ENCODE data around the gene CHST11. TPM values are rescaled to one million over a fixed set of nuclear protein-coding genes. Genes with fewer than 3 reads are reported as not detected.
"Not testable (repeated sequence)": the region's sequence is repeated elsewhere in the genome, so short reads cannot be mapped to it uniquely, and the experiment has no call there.

CHST11 gene
- total and polyA plus RNA-seq, 2 donors from 2014 or later: 2.0 to 23.3 TPM

DNA sequence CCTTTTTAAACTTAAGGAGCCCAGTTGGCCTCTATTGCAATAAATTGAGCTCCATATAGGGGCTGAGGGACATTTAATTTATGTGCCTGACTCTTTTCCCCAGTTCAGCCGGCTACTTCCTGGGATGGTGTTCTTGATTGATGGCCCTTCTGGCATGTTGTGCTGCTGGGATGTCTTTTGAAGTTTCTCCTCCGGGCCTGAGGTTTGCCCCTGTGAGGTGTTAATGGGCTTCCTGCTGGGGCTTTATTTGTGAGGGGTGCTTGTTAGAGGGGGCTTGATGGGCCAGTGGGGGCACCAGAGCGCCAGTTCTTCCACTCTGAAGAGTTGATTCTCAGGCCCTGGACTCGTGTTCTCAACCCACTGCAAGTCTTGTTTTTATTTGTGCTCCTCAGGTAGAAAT is 69.6 kb downstream of the CHST11 start:
- DNase-seq: peak in 4 of 5 donors; percentile 59 to 82 (median 76)
- Histone ChIP-seq H3K27ac (ENCODE audit: low read depth in 2 of 2, low read length in 2 of 2) (no peak overlapping the region), H3K27me3 (ENCODE audit: control insufficient read depth, insufficient read depth, low read length) (no peaks in the 10 kb centered on the region), H3K4me3 (ENCODE audit: low read length in 3 of 3) (no peak overlapping the region), H3K4me1 (ENCODE audit: control insufficient read depth in 2 of 3, insufficient read depth in 2 of 3, low read depth in 1 of 3, low read length in 3 of 3) (peaks cover 0 to 4% (median 3%) of the 10 kb centered on the region in 3 donors), H3K9me3 (ENCODE audit: control insufficient read depth in 2 of 3, insufficient read depth in 1 of 3, low read length in 3 of 3) (no peaks in the 10 kb centered on the region), H3K36me3 (ENCODE audit: control insufficient read depth in 2 of 3, insufficient read depth in 3 of 3, low read length in 3 of 3) (no peaks in the 10 kb centered on the region), H3K9ac (ENCODE audit: low read length in 3 of 3) (no peak overlapping the region)
- TF ChIP-seq, protein P1, sequence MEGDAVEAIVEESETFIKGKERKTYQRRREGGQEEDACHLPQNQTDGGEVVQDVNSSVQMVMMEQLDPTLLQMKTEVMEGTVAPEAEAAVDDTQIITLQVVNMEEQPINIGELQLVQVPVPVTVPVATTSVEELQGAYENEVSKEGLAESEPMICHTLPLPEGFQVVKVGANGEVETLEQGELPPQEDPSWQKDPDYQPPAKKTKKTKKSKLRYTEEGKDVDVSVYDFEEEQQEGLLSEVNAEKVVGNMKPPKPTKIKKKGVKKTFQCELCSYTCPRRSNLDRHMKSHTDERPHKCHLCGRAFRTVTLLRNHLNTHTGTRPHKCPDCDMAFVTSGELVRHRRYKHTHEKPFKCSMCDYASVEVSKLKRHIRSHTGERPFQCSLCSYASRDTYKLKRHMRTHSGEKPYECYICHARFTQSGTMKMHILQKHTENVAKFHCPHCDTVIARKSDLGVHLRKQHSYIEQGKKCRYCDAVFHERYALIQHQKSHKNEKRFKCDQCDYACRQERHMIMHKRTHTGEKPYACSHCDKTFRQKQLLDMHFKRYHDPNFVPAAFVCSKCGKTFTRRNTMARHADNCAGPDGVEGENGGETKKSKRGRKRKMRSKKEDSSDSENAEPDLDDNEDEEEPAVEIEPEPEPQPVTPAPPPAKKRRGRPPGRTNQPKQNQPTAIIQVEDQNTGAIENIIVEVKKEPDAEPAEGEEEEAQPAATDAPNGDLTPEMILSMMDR (IDR thresholded peaks at IDR 0.05; ENCODE audit: borderline replicate concordance, extremely low read depth, insufficient read depth): no peak
- FAIRE-seq: no peak
- intact Hi-C loops (cut with DNase I): no loop called here

DNA sequence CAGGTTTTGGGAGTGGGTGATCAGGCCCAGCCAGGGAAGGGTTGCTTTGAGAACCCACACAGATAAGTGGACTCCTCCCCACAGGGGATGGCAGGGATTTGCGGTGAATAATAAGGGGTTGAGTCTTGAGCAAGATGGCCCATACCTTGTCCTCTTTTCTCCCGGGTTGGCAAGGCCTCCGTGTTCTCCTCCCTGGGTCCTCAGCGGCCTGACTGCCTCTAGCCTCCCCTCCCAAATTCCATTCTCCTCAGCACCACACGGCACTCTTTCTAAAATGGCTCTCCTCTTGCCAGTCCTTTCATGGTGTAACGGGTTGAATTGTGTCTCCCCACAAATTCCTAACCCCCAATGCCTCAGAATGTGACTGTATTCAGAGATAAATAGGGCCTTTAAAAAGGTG is 70.0 kb downstream of the CHST11 start:
- Histone ChIP-seq H3K27me3 (ENCODE audit: control insufficient read depth, insufficient read depth, low read length) (no peaks in the 10 kb centered on the region), H3K27ac (ENCODE audit: low read depth in 2 of 2, low read length in 2 of 2) (no peak overlapping the region), H3K9me3 (ENCODE audit: control insufficient read depth in 2 of 3, insufficient read depth in 1 of 3, low read length in 3 of 3) (no peaks in the 10 kb centered on the region), H3K36me3 (ENCODE audit: control insufficient read depth in 2 of 3, insufficient read depth in 3 of 3, low read length in 3 of 3) (no peaks in the 10 kb centered on the region), H3K4me1 (ENCODE audit: control insufficient read depth in 2 of 3, insufficient read depth in 2 of 3, low read depth in 1 of 3, low read length in 3 of 3) (peaks cover 0 to 4% (median 3%) of the 10 kb centered on the region in 3 donors), H3K9ac (ENCODE audit: low read length in 3 of 3) (no peak overlapping the region), H3K4me3 (ENCODE audit: low read length in 3 of 3) (no peak overlapping the region)
- intact Hi-C loops (cut with DNase I): no loop called here
- FAIRE-seq: no peak
- no peak for DNase-seq
- TF ChIP-seq, protein P1 (IDR thresholded peaks at IDR 0.05; ENCODE audit: borderline replicate concordance, extremely low read depth, insufficient read depth): no peak

DNA sequence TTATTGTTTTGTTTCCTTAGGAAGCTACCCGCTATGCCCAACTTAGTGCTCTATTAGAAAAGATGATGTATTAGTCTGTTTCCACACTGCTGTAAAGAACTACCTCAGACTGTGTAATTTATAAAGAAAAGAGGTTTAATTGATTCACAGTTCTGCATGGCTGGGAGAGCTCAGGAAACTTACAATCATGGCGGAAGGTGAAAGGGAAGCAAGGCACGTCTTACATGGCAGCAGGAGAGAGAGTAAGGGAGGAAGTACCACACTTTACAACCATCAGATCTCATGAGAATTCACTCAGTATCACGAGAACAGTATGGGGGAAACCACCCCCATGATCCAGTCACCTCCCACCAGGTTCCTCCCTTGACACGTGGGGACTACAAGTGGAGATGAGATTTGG is 70.9 kb downstream of the CHST11 start:
- H3K4me3 ChIP-seq (ENCODE audit: low read length in 3 of 3); H3K36me3 ChIP-seq (ENCODE audit: control insufficient read depth in 2 of 3, insufficient read depth in 3 of 3, low read length in 3 of 3); H3K9ac ChIP-seq (ENCODE audit: low read length in 3 of 3); intact Hi-C loops (cut with DNase I); FAIRE-seq; H3K4me1 ChIP-seq (ENCODE audit: control insufficient read depth in 2 of 3, insufficient read depth in 2 of 3, low read depth in 1 of 3, low read length in 3 of 3); H3K27me3 ChIP-seq (ENCODE audit: control insufficient read depth, insufficient read depth, low read length); H3K9me3 ChIP-seq (ENCODE audit: control insufficient read depth in 2 of 3, insufficient read depth in 1 of 3, low read length in 3 of 3); DNase-seq; H3K27ac ChIP-seq (ENCODE audit: low read depth in 2 of 2, low read length in 2 of 2): not testable (repeated sequence)

DNA sequence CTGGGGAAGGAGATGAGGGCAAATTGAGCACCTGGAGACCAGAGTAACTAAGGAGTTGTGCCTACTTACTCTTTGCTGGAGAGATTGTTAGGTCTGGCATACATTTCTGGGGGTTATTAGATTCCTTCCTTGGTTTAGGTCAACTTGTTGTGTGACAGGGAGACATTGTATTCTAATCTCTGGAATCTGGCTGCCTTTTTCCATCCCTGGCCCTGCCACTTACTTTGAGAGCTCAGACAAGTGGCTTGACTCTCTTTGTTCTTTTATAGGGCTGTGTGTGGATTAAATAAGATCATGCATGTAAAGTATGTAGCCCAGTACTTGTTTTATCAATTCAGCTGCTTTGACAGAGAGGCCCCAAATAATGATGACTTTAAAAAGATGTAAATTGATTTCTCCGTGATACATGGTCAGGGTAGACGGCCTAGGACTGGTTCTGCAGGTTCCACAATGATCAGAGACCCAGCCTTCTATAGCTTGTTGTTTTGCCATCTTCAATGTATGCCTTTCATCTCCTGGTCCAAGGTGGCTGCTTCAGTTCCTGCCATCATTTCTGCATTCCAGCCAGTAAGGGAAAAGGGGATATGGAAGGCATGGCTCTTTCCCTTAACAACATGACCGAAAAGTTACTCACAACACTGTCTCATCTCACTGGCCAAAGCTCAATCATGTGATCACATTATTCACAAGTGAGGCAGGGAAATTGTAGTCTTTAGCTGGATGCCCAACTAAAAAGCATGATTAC is 72.6 kb downstream of the CHST11 start:
- no peaks in the 10 kb centered on the region for H3K9me3 ChIP-seq (ENCODE audit: control insufficient read depth in 2 of 3, insufficient read depth in 1 of 3, low read length in 3 of 3)
- H3K9ac ChIP-seq (ENCODE audit: low read length in 3 of 3): no peak overlapping the region
- no peak for DNase-seq
- H3K27ac ChIP-seq (ENCODE audit: low read depth in 2 of 2, low read length in 2 of 2): no peak overlapping the region
- H3K4me1 ChIP-seq (ENCODE audit: control insufficient read depth in 2 of 3, insufficient read depth in 2 of 3, low read depth in 1 of 3, low read length in 3 of 3): no peaks in the 10 kb centered on the region
- intact Hi-C loops (cut with DNase I): no loop called here
- TF ChIP-seq, protein P1 (IDR thresholded peaks at IDR 0.05; ENCODE audit: borderline replicate concordance, extremely low read depth, insufficient read depth): no peak
- no peak overlapping the region for H3K4me3 ChIP-seq (ENCODE audit: low read length in 3 of 3)
- no peaks in the 10 kb centered on the region for H3K36me3 ChIP-seq (ENCODE audit: control insufficient read depth in 2 of 3, insufficient read depth in 3 of 3, low read length in 3 of 3)
- H3K27me3 ChIP-seq (ENCODE audit: control insufficient read depth, insufficient read depth, low read length): no peaks in the 10 kb centered on the region
- FAIRE-seq: no peak
